Pons (tissue), 1 donor: ENCODE results near the gene CHAD.
"Not testable (repeated sequence)": the region's sequence is repeated elsewhere in the genome, so short reads cannot be mapped to it uniquely, and the experiment has no call there.

ENCODE experiments used
- DNase-seq: peaks from one replicate; pipeline ENCODE4 v3.0.0-alpha.2; 2016; ENCODE audit warnings: low spot score

CHAD gene

GRCh38 chr17:50457621-50458020, 11.1 kb downstream of the CHAD start:
- DNase-seq, result no peak

DNA sequence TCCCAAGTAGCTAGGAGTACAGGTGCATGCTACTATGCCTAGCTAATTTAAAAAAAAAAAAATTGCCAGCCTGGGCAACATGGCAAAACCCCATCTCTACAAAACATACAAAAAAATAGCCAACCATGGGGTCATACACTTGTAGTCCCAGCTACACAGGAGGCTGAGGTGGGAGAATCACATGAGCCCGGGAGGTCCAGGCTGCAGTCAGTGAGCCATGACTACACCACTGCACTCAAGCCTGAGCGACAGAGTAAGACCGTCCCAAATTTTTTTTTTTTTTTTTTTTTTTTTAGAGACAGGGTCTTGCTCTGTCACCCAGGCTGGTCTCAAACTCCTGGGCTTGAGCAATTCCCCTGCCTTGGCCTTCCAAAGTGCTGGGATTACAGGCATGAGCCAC, 14.8 kb downstream of the CHAD start:
- no peak for DNase-seq

GRCh38 chr17:50452630-50453300, 15.9 kb downstream of the CHAD start:
- DNase-seq, result no peak

DNA sequence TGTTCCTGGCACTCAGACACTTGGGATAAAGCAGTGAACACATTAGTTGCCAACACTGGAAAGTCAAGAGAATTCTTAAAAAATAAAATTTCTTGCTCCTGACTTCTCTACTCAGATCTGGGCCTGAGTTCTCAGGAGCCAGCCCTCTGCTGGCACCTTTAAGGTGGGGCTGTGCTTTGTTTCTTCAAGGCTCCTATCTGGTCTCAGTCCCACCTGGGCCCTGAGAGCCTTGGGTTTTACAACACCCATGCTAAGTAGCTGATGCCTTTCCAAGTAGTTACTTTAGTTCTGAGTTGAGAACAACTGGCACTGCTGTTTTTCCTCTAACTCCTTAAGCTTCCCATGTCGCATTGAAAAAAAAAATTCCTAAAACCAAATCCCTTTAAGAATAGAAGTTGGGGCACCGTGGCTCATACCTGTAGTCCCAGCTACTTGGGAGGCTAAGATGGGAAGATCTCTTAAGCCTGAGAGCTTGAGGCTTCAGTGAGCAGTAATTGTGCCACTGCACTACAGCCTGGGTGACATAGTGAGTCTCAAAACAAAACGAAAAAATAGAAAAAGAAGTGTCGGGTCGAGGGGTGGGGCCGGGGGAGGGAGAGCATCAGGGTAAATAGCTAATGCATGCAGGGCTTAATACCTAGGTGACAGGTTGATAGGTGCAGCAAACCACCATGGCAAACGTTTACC, 16.6 kb downstream of the CHAD start:
- DNase-seq, result no peak

GRCh38 chr17:50448643-50449042, 20.0 kb downstream of the CHAD start:
- no peak for DNase-seq

GRCh38 chr17:50447870-50448595, 20.6 kb downstream of the CHAD start:
- DNase-seq, result no peak

DNA sequence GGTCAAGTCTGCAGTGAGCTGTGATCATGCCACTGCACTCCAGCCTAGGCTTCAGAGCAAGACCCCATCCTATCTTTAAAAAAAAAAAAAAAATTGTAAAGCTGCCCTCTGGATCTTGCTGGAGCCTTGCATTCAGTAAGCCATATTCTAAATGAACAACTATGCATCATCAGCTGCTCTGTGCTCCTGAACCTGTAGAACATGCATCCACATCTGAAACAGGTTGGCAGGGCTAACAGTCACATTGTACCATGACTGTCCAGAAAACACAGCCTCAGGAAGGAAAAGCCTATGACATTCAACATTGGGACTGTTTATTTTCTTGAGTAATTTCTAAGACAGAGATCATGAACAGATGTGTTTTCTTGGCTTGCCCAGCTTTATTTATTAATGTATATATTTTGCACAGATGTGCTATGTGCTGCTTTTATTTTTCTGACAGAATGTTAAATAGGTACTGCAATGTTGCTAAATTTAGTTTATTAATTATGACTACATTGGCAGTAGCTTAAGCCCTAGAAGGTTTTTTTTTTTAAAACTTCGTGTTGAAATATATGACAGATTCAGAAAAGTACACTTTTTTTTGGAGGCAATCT, 22.9 kb downstream of the CHAD start:
- no peak for DNase-seq

DNA sequence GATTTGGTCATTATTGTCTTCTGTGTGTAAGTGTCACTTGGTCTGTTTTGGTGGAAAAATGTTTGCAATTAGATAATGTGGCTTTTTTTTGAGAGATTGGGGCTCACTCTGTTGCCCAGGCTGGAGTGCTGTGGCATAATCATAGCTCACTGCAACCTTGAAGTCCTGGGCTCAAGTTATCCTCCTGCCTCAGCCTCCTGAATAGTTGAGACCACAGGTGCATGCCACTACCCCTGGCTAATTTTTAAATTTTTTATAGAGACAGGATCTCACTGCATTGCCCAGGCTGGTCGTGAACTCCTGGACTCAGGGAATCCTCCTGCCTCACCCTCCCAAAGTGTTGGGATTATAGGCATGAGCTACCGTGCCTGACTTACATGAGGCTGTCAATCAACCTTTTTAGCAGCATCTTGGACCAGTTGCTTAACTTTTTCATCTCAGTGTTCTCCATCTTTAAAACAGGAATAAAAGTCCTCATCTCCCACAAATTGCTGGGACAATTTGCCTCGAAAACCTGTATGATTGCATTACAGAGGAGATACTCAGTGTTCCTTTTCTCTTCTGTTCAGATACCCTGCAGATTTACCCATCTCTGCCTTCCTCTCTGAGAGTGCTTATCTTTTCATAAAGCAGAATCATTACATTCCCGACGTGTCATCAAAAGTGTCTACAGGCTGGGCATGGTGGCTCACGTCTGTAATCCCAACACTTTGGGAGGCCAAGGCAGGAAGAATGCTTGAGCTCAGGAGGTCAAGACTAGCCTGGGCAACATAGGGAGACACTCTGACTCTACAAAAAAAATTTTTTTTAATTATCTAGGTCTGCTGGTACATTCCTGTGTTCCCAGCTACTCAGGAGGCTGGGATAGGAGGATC, 23.6 kb downstream of the CHAD start:
- DNase-seq, result no peak

GRCh38 chr17:50443505-50443974, 25.1 kb downstream of the CHAD start:
- DNase-seq, result no peak

DNA sequence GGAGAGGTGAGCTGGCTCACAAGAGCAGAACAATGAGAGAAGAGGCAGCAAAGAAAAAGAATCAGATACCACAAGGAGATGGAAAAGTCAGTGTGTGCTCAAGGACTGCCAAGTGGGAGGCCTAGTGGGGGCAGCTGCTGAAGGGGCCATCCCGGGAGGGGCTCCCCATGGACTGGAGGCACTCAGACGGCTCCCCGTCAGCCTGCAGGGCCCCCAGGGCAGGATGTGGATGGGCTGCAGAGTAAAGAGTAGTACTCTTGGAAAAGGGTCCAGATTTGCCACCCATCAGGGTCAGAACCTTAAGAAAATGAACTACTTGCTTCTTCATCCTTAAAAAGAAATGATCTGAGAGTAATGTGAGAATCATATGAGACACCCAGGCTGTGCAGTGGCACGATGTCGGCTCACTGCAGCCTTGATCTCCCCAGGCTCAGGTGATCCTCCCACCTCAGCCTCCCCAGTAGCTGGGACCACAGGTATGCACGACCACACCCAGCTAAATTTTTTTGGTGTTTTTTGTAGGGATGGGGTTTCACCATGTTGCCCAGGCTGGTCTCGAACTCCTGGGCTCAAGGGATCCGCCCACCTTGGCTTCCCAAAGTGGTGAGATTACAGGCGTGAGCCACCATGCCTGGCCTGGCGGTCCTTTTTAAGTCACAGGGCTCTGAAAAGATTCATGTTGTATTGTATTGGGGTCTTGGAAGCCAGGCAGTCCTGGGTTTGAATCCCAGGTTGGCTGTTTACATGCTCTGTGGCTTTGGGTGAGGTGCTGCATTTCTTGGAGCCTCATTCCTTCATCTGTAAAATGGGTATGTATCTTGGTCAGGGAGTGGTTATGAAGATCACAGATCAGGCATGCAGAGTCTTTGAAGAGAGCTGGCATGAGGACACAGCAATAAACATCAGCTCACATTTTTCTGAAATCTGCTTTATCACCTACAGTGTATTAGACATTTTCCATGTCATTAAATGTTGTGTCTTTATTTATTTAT, 27.5 kb downstream of the CHAD start:
- DNase-seq, result no peak

DNA sequence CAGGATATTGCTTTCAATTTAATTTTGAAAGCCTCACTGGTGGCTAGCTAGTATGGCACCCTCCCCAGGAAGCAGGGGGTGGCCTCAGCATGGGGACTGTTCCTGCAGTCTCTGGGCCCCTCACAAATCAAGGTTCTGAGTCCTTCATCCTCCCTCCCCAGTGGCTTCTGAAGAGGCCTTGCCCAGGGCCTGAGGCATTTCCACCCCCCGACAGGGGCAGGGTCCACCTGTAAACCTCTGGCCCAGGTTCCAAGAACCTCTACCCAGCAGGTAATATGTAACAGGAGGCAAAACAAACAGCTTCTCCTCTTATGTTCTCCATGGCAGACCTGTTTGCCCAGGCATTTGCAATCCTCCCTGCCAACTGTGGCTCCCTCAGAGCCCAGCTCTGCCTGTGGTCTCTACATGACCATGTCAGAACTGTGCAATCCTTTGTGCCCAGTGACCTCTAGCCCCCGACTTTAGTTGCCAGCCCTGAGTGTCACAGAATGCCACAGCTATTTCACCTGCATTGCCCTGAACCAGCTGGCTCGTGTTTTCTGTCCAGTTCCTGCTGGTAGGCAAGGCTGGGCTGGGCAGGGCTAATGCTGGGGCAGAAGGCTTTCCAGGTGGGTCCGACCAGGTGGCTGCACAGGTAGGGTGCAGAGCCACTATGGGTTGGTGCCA, 28.4 kb downstream of the CHAD start:
- DNase-seq, result no peak

- no peak for DNase-seq
These were observed 29.7 kb downstream of the CHAD start for GRCh38 chr17:50439008-50439407.

GRCh38 chr17:50437409-50437808, 31.3 kb downstream of the CHAD start:
- no peak for DNase-seq

- no peak for DNase-seq
These were observed 36.4 kb downstream of the CHAD start for GRCh38 chr17:50432125-50432762.

GRCh38 chr17:50430821-50431618, 37.7 kb downstream of the CHAD start:
- no peak for DNase-seq

DNA sequence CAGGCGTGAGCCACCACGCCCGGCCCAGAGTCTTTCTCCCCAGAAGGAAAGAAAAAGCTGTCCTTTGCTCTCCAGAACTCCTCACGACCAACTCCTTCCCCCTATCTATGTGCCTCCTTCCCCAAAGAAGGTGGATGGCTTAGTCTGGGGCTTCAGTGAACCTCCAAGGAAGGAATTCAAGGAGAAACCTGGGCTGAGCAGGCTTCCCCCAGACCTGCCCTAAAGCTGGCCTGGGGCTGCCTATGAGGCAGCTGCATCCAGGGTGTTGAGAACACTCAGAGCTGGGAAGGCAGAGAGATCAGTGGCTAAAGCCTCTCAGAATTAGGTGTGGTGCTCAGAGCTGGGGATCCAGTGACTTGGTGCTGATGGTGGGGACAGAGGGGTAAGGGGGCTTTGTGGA, 38.9 kb downstream of the CHAD start:
- DNase-seq, result no peak

- DNase-seq, result no peak
These were observed 39.8 kb downstream of the CHAD start for GRCh38 chr17:50428831-50429424.

- DNase-seq, result not testable (repeated sequence)
These were observed 40.6 kb downstream of the CHAD start for GRCh38 chr17:50428126-50428525.
